Fibroblast of skin of abdomen (primary cell): ENCODE results near the gene ISOC2.
A peak's percentile ranks its signal among the peaks of the same experiment; 100 is the strongest.

Experiments used
- DNase-seq: peaks from one replicate; pipeline ENCODE4 v3.0.0-alpha.2; 2013

The ISOC2 gene

GRCh38 chr19:55489711-55490477 is 28.5 kb upstream of the ISOC2 start:
- no peak for DNase-seq

GRCh38 chr19:55488986-55489710 is 27.7 kb upstream of the ISOC2 start:
- DNase-seq = no peak

GRCh38 chr19:55487924-55488687 is 26.7 kb upstream of the ISOC2 start, which contains the start of gene SSC5D:
Gene SSC5D (plus strand): TSS chr19:55488436. CDS start chr19:55488590, 154 bp downstream.
- DNase-seq = peak; percentile 67

GRCh38 chr19:55486971-55487923 is 25.8 kb upstream of the ISOC2 start:
- DNase-seq = peak; percentile 96

- no peak for DNase-seq
These were observed 24.9 kb upstream of the ISOC2 start for GRCh38 chr19:55486043-55486970.

- no peak for DNase-seq
These were observed 24.1 kb upstream of the ISOC2 start for GRCh38 chr19:55485439-55486011.

GRCh38 chr19:55484593-55485438 is 23.4 kb upstream of the ISOC2 start, which contains the start of gene NAT14:
Gene NAT14 (plus strand): TSS chr19:55485188. CDS start chr19:55485709, 521 bp downstream.
- peak; percentile 61 for DNase-seq

- DNase-seq = no peak
These were observed 22.5 kb upstream of the ISOC2 start for GRCh38 chr19:55483706-55484592.

GRCh38 chr19:55482967-55483705 is 21.7 kb upstream of the ISOC2 start:
- no peak for DNase-seq

GRCh38 chr19:55482156-55482961 is 20.9 kb upstream of the ISOC2 start:
- DNase-seq = no peak

- no peak for DNase-seq
These were observed 20.3 kb upstream of the ISOC2 start for GRCh38 chr19:55481794-55482155.

- DNase-seq = no peak
These were observed 19.8 kb upstream of the ISOC2 start for GRCh38 chr19:55481148-55481793.

GRCh38 chr19:55479451-55480230 is 18.2 kb upstream of the ISOC2 start:
- no peak for DNase-seq

GRCh38 chr19:55479045-55479444 is 17.6 kb upstream of the ISOC2 start:
- no peak for DNase-seq

- DNase-seq = no peak
These were observed 16.9 kb upstream of the ISOC2 start for GRCh38 chr19:55478364-55478763.
